NCI-H2196 (cell line): ENCODE data around the gene SAMD8.

Source experiments
- DNase-seq: peaks from one replicate; lab custom pipeline; 2025; ENCODE audit not compliant: unreplicated experiment; lab: John Stamatoyannopoulos, UW

Gene SAMD8

DNA sequence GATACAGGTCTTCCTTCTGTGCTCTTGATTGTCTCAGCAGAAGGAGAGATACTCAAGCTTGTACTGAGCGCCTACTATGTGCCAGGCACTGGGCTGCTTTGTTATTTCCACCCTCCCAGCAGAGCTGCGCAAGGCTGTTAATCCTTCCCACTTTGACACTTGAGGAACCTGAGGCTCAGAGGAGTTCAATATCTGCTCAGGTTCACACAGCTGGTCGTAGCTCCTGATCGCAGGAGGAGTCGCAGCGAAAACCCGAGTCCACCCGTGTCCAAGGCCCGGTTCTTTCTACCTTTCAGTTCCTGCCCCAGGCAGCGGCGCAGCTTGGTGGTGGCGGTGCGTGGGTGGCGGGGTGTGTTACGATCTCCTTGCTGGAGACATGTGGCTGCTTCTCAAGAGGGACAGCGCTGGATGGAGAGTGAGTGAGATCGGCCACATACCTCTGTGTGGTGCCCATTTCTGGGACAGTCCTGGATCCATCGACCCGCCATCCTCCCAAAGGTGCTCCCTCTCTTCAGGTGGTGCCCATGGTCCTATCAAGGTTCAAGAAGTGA lies 26.5 kb upstream of the SAMD8 start:
- no peak for DNase-seq

DNA sequence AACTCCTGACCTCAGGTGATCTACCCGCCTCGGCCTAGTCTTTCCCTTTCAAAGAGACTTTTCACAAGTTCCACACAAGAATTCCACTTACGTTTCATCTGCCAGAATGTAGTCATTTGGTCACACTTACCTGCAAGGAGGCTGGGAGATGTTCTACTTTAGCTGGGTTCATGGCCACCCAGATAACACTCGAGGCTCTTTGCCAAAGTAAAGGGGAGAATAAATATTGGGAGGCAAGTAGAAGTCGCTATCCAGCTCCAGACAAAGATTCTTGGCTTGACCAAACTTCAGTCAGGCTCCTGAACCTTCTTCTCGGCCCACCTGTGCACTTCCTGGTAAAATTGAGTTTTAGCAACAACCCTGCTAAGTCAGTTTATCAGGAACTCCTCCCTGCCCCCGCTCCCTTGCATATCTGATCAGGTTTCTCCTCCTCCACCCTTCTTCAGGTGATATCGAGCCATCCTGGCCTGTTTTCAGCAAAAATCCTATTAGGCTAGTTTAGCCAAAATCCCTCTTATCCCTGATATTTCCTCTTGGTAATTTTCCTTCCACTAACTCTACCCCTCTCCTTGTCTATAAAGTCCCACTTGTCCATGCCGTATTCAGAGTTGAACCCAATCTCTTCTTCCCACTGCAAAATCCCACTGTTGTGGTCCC lies 25.1 kb upstream of the SAMD8 start:
- no peak for DNase-seq

DNA sequence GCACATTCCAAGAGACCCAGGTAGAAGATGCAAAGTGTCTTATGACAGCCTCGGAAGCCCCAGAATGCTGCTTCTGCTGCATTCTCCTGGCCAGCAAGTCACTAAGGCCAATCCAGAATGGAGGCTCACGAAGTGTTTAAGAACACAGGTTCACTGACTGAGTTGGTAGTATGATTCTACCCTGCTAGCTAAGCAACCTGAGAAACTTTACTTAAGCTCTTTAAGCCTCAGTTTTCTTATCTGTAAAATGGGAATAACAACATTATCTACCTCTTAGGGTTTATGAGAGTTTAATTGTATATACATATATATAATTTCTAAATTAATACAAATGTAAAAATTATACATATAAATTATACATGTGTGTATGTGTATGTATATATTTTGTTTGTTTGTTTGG lies 22.8 kb upstream of the SAMD8 start:
- DNase-seq: no peak

DNA sequence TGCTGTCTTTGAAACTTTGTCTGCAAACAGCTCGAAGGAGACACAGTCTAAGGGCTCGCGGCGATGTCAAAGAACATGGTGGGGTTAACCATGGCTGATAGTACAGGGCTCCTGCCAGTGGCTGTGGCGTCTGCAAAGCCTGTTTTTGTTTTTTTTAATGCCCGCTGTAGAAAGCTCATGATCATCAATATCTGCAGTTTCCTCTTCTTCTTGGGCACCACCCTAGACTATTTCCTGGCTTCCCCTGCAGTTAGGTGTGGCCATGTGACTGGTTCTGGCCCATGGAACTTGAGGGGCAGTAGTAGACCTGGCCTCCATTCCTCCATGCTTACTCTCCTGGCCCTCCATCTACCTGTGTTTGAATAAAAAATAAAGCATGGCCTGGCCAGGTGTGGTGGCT lies 21.8 kb upstream of the SAMD8 start:
- no peak for DNase-seq

DNA sequence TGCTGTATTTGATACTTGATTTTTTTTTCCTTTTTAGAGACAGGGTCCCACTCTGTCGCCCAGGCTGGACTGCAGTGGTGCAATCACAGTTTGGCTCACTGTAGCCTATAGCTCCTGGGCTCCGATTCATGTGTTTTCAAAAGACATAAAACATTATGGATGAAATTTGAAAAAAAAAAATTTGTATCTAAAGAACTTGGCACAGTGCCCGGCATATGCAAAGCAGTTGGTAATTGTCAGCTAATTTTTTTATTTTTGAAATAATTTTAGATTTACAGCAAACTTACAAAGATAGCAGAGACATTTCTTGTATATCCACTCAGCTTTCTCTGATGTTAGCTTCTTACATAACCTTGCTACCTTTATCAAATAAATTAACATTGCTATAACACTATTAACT lies 20.3 kb upstream of the SAMD8 start:
- peak; percentile 16 for DNase-seq

DNA sequence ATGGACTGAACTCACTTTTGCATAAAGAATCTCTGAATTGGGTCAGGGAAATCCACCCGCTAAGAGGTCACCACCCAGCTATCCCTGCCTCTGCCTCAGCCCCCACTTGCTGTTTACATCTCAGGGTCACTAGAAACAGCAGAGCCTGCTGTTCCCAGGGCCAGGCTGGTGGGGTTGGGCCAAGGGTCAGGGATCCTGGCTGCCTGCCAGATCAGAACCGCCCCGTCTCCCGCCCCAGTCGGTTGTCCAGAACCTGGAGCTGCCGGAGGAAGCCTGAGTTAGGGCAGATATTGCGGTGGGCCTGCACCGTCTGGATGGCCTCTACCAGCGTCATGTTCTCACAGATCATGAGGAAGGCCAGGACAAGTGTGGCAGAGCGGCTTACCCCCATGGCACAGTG lies 17.0 kb upstream of the SAMD8 start:
- DNase-seq: no peak

DNA sequence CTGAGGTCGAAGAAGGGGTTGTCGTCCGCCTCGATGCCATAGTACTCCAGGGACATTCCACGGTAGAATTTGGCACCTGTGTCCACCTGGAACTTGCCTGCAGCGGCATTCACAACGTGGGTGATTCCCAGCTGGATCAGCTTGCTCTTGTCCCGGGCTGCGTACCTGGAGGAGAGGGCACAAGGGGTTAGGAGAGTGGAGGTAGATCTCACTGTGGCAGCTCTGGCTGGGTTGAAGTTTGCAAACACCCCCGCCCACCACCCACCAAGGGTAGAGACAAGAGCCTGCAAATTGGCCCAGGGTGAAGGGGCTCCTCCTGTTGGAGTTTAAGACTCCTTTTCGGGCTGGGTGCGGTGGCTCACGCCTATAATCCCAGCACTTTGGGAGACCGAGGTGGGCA lies 15.8 kb upstream of the SAMD8 start:
- DNase-seq: no peak

DNA sequence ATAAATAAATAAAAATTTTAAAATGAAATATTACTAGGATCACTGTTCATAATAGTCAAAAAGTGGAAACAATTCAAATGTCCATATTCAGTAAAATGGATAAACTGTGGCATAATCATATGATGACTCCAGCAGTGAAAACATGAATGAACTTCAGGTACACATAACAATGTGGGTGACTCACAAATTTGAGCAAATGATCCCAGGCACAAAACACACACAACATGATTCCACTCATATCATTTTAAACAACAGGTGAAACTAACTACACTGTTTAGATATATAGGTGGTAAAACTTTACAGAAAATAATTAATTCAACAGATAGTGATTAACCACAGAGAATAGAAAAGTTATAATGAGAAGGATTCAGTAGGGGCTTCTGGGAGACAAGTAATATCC lies 14.7 kb upstream of the SAMD8 start:
- no peak for DNase-seq

DNA sequence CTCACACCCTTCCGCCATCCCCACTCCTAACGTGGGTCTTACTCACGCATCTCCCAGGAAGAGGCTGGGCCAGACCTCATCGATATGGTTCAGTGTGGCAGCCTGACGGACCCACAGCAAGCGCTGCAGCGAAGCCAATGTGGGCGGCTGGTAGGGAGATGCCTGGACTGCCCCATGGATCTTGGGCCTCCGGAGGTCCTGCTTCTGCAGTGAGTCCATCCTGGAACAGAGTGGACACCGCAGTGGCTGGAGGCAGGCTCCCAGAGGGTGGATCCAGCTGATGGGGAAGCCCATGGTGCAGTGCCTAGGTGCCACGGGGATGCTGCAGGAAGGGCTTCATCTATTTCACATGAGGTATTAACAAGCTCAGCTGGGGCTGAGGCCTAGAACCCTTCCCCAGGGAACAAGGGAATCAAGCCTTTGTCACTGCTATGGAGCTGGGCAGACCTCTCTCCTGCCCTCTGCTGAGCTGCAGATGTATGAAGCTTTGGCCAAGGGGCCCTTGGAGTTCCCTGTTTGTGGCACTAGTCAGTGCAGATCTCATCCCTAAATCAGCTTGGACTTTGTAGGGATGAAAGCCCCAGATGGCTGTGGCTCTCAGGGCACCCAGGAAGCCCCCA lies 13.7 kb upstream of the SAMD8 start:
- DNase-seq: peak; percentile 27

DNA sequence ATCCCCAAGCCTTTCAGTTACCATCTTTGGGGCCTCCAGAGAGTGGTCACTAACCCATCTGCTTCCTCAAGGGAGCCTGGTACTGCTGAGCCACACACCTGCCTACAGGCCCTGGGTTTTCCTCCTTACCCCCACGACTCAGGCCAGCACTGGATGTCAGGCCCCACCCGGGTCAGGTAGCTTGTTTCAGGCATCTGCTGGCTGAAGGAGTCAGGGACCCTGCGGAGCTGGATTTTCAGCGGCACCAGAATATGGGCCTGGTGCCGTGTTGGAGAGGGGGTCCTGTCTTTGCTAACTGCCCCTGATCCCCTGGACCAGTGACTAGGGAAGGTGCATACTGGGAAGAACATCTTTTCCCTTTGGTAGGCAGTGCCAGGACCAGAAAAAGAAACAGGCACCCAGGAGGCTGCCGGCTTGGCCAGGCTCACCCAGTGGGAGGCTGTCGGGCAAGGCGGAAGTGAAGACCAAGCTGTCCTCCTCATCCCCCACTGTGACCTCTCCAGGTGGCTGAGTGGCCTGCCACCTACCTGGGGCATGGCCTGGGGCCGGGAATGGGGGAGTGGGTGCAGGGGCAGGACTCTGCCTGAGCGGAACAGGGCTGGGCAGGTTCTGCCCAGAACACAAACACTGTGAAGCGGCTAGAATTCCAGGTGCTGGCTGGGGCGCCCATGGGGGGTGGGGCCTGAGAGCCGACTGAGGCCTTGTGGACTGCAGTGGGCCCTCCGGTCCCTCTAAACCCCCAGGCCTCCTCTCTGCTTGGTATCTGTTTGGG lies 12.4 kb upstream of the SAMD8 start:
- DNase-seq: no peak

DNA sequence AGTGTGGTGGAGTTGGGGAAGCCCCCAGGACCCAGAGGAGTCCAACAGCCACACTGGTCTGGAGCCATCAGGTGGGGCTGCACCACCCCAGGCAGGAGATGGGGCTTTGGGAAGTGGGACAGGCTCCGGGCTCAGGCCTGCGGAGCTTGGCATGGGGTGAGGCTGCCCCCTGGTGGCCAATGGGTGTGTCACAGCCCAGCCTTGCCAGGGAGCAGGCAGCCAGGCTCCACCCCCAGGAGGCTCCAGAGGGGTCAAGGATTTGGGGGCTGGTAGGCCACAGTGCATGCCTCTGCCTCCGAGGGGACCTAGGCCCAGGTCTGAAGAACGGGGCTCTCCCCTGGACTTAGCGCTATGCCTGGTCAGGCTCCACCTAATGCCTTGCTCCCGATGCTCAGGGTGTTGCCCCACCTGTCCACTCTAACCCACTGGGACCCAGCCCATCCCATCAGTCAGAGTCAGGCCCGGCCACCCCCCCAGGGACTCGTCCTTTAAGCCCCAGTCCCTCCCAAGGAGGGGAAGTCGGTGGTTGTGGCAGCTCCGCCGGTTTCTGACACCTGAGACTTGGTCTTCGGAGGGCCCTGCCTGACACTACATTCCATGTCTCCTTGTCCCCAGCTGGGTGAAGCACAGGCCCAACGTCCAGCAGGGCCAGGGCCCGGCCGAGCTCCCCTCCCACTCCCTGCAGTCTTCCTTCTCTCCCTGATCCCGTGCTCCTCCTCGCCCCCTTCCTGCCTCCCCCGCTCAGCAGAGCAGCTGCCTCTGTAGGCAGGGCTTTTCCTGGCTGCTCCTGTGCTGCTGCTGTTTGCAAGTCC lies 11.3 kb upstream of the SAMD8 start:
- DNase-seq: peak; percentile 79

DNA sequence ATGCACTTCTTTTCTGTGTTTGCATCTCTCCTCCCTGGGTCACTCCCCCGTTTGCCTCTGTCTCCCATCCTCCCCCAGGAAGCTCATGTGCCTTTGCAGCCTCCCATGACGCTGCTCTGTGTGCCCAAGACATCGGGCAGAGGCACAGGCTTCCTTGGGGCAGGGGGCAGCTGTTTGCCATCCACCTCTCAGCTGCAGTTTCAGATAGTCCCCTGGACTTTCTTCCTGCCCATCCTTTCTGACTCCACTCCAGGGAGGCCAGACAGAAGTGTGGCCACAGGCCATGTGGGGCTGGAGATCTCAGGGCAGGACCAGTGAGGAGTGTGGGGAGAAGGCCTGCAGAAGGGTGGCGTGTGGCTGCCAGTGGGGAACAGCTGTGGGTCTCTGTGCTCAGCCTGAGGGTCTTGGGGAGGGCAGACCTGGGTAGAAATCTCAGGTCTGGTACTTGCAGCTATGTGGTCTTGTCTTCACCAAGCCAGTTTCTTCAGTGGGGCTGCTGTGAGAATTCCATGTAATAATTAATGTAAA lies 10.6 kb upstream of the SAMD8 start:
- DNase-seq: no peak

DNA sequence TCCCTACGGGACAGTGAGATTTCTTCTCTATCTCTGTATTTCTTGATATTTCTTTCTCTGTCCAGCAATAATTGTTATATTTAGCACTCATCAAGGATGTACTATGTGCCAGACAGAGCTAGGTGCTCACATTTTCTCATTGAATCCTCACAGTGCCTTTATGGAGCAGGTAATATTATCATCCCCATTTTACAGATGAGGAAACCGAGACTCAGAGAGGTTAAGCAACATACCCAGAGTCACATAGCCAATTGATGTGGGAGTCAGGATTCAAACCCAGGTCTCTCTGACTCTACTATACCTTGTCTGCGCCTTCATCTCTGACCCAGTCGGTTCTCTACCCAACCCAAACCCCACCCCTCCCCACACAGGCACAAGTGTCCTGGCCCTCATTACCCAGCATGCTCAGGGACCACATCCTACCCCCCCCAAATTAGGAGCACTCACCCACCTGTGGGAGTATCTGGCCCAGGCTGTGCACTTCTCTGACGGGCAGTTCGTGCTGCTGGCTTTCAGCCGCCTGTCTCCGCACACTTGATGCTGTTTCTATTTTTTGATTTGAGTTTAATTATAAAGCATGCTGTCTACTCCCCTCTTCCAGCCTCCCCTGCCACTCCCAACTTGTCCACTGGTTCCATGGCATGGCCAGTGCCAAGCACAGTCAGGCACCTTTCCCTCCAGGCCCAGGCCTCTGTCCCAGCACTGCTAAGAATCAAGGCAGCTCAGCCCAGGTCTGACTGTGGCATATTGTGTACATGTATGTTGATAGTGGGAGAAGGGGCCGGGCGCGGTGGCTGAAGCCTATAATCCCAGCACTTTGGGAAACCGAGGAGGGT lies 9.8 kb upstream of the SAMD8 start:
- DNase-seq: no peak

DNA sequence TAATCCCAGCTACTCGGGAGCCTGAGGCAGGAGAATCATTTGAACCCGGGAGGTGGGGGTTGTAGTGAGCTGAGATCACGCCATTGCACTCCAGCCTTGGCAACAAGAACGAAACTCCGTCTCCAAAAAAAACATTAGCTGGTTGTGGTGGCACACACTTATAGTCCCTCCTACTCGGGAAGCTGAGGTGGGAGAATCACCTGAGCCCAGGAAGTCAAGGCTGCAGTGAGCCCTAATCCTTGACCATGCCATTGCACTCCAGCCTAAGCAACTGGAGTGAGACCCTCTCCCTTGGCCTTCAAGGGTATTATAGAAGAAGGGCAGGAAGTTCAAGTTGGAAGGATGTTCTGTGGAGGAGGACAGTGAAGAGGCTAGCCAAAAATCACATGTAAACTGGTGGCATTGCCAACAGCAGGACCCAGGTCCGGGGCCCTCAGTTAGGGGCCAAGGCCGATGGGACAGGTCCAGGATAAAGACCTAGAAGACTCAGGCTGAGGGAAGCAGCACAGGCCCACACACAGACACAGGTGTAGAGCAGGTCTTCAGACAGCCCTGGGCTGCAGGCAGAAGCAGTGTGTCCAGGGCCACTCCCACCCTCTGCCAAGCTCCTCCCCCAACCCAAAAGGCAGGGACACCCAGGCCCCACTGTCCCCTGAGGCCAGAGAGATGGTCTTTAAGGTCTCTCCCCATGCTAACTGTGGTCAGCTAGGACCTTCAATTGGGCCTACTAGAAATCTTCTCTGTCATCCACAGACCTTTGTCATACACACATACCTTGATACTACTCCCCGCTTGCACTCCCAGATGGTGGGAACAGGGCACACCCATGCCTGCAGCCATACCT lies 8.4 kb upstream of the SAMD8 start:
- DNase-seq: no peak

DNA sequence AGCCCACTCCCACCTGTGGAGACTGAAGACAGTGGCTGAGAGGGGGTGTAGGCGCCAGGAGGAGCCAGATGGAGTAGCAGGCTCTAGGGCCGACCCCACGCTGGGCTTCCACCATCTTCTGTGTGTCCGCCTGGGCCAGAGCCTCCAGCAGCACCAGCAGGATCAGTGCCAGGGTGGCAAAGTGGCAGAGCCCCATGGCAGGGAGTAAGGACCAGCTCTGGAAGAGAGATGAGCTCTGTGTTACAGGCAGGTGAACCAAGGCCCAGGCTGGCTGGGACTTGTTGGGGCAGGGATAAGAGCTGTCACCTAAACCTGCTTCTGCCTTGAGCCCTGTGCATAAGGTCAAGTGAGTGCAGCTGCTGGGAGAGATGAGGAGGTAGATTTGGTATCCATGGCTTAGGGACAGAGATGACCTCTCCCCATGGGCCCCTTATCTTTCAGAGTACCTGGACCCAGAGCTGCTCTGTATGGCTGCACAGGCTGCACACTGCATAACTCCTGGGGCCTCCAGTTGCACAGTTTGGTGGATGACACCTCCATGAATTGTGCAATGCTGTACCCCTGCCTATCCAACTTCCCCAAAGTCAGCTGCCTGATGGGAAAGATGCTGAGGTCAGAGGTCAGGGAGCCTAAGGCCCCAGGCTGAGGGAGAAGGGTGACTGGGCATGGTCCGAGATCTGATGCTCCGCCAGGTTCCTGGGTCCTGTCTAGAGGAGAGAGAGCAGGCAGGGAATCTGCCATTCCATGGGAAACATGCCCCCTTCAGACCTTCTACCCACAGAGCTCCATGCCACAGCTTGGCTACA lies 7.4 kb upstream of the SAMD8 start:
- no peak for DNase-seq

DNA sequence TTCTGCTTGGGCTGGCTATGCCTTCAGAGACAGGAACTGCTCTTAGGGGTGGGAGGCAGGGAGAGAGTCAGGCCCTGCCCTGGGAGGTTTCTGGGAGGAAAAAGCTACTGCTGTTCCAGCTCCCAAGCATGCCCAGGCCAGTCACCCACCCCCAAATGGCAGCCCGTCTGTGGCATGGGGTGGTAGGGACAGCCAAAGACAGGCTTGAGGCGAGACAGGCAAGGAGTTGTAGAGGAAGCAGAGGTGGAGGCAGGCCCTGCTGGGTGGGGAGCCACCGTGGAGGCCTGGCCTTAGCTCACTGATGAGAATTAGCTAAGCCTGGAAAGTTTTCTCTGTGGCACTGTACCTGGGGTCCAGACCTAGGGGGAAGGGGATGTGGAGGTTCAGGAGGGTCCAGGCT lies 6.6 kb upstream of the SAMD8 start:
- no peak for DNase-seq

DNA sequence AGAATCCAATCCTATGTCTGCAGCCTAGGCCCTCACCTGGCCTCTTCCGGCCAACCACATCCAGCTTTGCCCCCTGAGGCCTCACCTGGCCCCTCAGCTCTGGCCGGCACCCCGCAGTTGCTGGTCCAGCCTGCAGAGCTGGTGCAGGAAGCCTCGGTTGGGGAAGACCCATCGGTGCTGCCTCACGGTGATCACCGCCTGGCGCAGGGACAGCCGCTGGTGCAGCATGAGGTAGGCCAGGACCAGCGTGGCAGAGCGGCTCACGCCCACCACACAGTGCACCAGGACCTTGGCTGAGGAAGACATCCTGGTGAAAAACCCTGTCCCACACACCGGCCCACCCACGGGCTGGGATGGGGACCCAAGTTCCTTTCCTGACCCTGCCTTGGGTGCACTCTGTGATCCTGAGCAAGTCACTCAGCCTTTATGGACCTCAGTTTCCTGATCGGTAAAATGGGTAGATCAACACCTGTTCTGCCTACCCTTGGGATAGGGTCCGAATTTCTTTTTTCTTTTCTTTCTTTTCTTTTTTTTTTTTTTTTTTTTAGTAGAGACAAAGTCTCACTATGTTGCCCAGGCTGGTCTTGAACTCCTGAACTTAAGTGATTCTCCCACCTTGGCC lies 5.8 kb upstream of the SAMD8 start:
- DNase-seq: no peak

DNA sequence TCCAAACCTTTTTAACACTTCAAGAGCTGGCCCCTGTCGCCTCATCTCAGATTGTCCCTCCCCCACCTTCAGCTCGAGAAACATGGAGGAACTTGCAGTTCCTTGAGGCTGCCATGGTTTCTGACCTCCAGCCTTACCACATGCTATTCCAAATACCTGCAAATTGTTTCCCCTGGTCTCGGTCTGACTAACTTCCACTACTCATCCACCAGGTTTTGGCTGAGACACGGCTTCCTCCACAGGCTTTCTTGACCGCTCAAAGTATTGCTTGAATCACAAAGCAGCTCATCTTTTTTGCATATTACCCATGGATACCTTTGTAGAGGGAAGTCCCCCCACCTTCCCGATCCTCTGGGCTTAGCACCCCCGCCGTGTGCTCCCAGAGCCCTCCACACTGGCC lies 5.2 kb upstream of the SAMD8 start:
- DNase-seq: no peak
